IPS DF 6.9 (cell line): ENCODE measurements around the gene KDM4C.
"Not testable (repeated sequence)": the region's sequence is repeated elsewhere in the genome, so short reads cannot be mapped to it uniquely, and the experiment has no call there.

Source experiments
- DNase-seq: peaks from one replicate; pipeline ENCODE4 v3.0.0-alpha.2; 2013; ENCODE audit warnings: low read depth, low spot score
- H3K27ac ChIP-seq: one replicate; pipeline ENCODE4 v1.5.1; 2013; ENCODE audit warnings: low read length, control low read depth
- H3K27me3 ChIP-seq: 2 replicates; pipeline ENCODE4 v1.6.1; 2013; ENCODE audit warnings: mild to moderate bottlenecking, low read length; ENCODE audit not compliant: control insufficient read depth, insufficient read depth
- H3K36me3 ChIP-seq: 2 replicates; pipeline ENCODE4 v1.6.1; 2013; ENCODE audit warnings: low read length; ENCODE audit not compliant: control insufficient read depth, insufficient read depth
- H3K4me1 ChIP-seq: 2 replicates; pipeline ENCODE4 v1.6.1; 2013; ENCODE audit warnings: low read length; ENCODE audit not compliant: control insufficient read depth, insufficient read depth
- H3K4me3 ChIP-seq: 2 replicates; pipeline ENCODE4 v1.5.1; 2013; ENCODE audit warnings: mild to moderate bottlenecking, low read length
- H3K9me3 ChIP-seq: 2 replicates; pipeline ENCODE4 v1.6.1; 2013; ENCODE audit warnings: low read length, inconsistent platforms; ENCODE audit not compliant: control insufficient read depth, insufficient read depth
- WGBS: extraction: QIAGEN DNeasy Blood & Tissue Kit; methylation state at CpG from one replicate; pipeline ENCODE4 v1.1.7; 2013; ENCODE audit warnings: mixed read lengths, missing lambda C conversion rate; ENCODE audit not compliant: insufficient read length, insufficient coverage; 5-methylcytosine and 5-hydroxymethylcytosine counted together

The KDM4C gene

GRCh38 chr9:6764011-6764410, 6.2 kb downstream of the KDM4C start:
- no CpG with 5 or more reads among the region's 2 CpGs for WGBS
- no peaks in the 10 kb centered on the region for H3K9me3 ChIP-seq
- H3K27me3 ChIP-seq, result no peaks in the 10 kb centered on the region
- no peak for DNase-seq
- peaks cover 2% of the 10 kb centered on the region; the same call in 1 of the 2 replicates for H3K4me1 ChIP-seq
- H3K27ac ChIP-seq, result no peak overlapping the region
- H3K4me3 ChIP-seq, result no peak overlapping the region
- H3K36me3 ChIP-seq, result no peaks in the 10 kb centered on the region

- Histone ChIP-seq H3K27ac (no peak overlapping the region), H3K4me3 (no peak overlapping the region), H3K27me3 (no peaks in the 10 kb centered on the region), H3K4me1 (peaks cover 2% of the 10 kb centered on the region; the same call in 1 of the 2 replicates), H3K9me3 (no peaks in the 10 kb centered on the region), H3K36me3 (no peaks in the 10 kb centered on the region)
- DNase-seq, result no peak
These were observed 6.8 kb downstream of the KDM4C start for GRCh38 chr9:6764523-6764922.

- H3K9me3 ChIP-seq, result no peaks in the 10 kb centered on the region
- no peak overlapping the region for H3K27ac ChIP-seq
- peaks cover 2% of the 10 kb centered on the region; the same call in 1 of the 2 replicates for H3K4me1 ChIP-seq
- H3K4me3 ChIP-seq, result no peak overlapping the region
- no peaks in the 10 kb centered on the region for H3K27me3 ChIP-seq
- H3K36me3 ChIP-seq, result no peaks in the 10 kb centered on the region
- no CpG with 5 or more reads among the region's 1 CpG for WGBS
- DNase-seq, result no peak
These were observed 7.2 kb downstream of the KDM4C start for GRCh38 chr9:6764950-6765349.

- no peaks in the 10 kb centered on the region for H3K36me3 ChIP-seq
- H3K9me3 ChIP-seq, result no peaks in the 10 kb centered on the region
- H3K27ac ChIP-seq, result no peak overlapping the region
- no CpG with 5 or more reads among the region's 3 CpGs for WGBS
- no peaks in the 10 kb centered on the region for H3K27me3 ChIP-seq
- H3K4me1 ChIP-seq, result peaks cover 2% of the 10 kb centered on the region; the same call in 1 of the 2 replicates
- DNase-seq, result no peak
- H3K4me3 ChIP-seq, result no peak overlapping the region
These were observed 7.6 kb downstream of the KDM4C start for GRCh38 chr9:6765396-6765795.

- no CpG with 5 or more reads among the region's 3 CpGs for WGBS
- Histone ChIP-seq H3K4me1 (peaks cover 4% of the 10 kb centered on the region; the same call in 1 of the 2 replicates), H3K27me3 (no peaks in the 10 kb centered on the region), H3K9me3 (no peaks in the 10 kb centered on the region), H3K27ac (no peak overlapping the region), H3K36me3 (no peaks in the 10 kb centered on the region), H3K4me3 (no peak overlapping the region)
- DNase-seq, result no peak
These were observed 8.8 kb downstream of the KDM4C start for GRCh38 chr9:6766606-6767005.

GRCh38 chr9:6768587-6768986, 10.8 kb downstream of the KDM4C start:
- H3K27ac ChIP-seq, DNase-seq, H3K4me1 ChIP-seq, H3K4me3 ChIP-seq, H3K27me3 ChIP-seq, H3K9me3 ChIP-seq, H3K36me3 ChIP-seq: not testable (repeated sequence)
- WGBS, result no CpG with 5 or more reads among the region's 4 CpGs

- Histone ChIP-seq H3K27me3 (no peaks in the 10 kb centered on the region), H3K36me3 (no peaks in the 10 kb centered on the region), H3K9me3 (no peaks in the 10 kb centered on the region), H3K4me3 (no peak overlapping the region), H3K27ac (peak overlapping the region; percentile 55), H3K4me1 (peaks cover 3% of the 10 kb centered on the region; the same call in 1 of the 2 replicates)
- no CpG with 5 or more reads among the region's 2 CpGs for WGBS
- DNase-seq, result peak; percentile 55
These were observed 13.9 kb downstream of the KDM4C start for GRCh38 chr9:6771722-6772121.

- no peaks in the 10 kb centered on the region for H3K36me3 ChIP-seq
- peaks cover 3% of the 10 kb centered on the region; the same call in 1 of the 2 replicates for H3K4me1 ChIP-seq
- H3K4me3 ChIP-seq, result no peak overlapping the region
- no peaks in the 10 kb centered on the region for H3K9me3 ChIP-seq
- H3K27ac ChIP-seq, result peak overlapping the region; percentile 76
- WGBS, result no CpG with 5 or more reads among the region's 6 CpGs
- peak; percentile 52 for DNase-seq
- no peaks in the 10 kb centered on the region for H3K27me3 ChIP-seq
These were observed 19.6 kb downstream of the KDM4C start for GRCh38 chr9:6777213-6777902.

GRCh38 chr9:6779417-6780241, 21.9 kb downstream of the KDM4C start:
- H3K4me3 ChIP-seq, result no peak overlapping the region
- no peaks in the 10 kb centered on the region for H3K9me3 ChIP-seq
- no peaks in the 10 kb centered on the region for H3K27me3 ChIP-seq
- WGBS, result no CpG with 5 or more reads among the region's 3 CpGs
- H3K27ac ChIP-seq, result no peak overlapping the region
- DNase-seq, result no peak
- no peaks in the 10 kb centered on the region for H3K36me3 ChIP-seq
- H3K4me1 ChIP-seq, result peaks cover 6% of the 10 kb centered on the region; the same call in 1 of the 2 replicates

- DNase-seq, result no peak
- Histone ChIP-seq H3K27me3 (no peaks in the 10 kb centered on the region), H3K4me1 (peaks cover 6% of the 10 kb centered on the region; the same call in 1 of the 2 replicates), H3K4me3 (no peak overlapping the region), H3K36me3 (no peaks in the 10 kb centered on the region), H3K27ac (no peak overlapping the region), H3K9me3 (no peaks in the 10 kb centered on the region)
- no CpG with 5 or more reads among the region's 4 CpGs for WGBS
These were observed 22.9 kb downstream of the KDM4C start for GRCh38 chr9:6780690-6781089.
